Measurements from ENCODE around the gene RTP4.

- TF ChIP-seq EZH2 (IDR thresholded peaks at IDR 0.05) (no peak), POLR2AphosphoS5 (IDR thresholded peaks at IDR 0.05; ENCODE audit: borderline replicate concordance, low read depth, low read length) (no peak)
These were observed 40.3 kb upstream of the RTP4 start for GRCh38 chr3:187327845-187328244.
